Heart right ventricle (tissue), 16 donors: ENCODE results near the gene TPMT. TPM values are rescaled to one million over a fixed set of nuclear protein-coding genes. Genes with fewer than 3 reads are reported as not detected.
"Not testable (repeated sequence)": the region's sequence is repeated elsewhere in the genome, so short reads cannot be mapped to it uniquely, and the experiment has no call there.

ENCODE experiments used
- ATAC-seq, 8 donors: fragments of 200-7000 bp; cut with Tn5 transposase; one replicate each; pipeline ENCODE4 v1.9.1; 2020; ENCODE audit warnings: mild to moderate bottlenecking in 8 of 8, moderate library complexity in 8 of 8, moderate number of reproducible peaks in 1 of 8
- DNase-seq, 2 donors: peaks; one replicate each; pipeline ENCODE4 v3.0.0-alpha.2; 2020
- H3K27ac ChIP-seq, 10 donors: fragments of 200-600 bp; sonication (generic) in 2 of 10; one replicate each; pipeline versions ENCODE4 v1.5.0 to v1.8.0; 2020 to 2022; ENCODE audit warnings: mild to moderate bottlenecking in 3 of 10
- H3K27me3 ChIP-seq, 7 donors: fragments of 200-600 bp; one replicate each; pipeline ENCODE4 v1.8.0; 2021 to 2022; ENCODE audit warnings: mild to moderate bottlenecking in 2 of 7
- H3K36me3 ChIP-seq, 9 donors: fragments of 200-600 bp; sonication (generic) in 1 of 9; one replicate each; pipeline versions ENCODE4 v1.5.0 to v1.8.0; 2020 to 2022; ENCODE audit warnings: mild to moderate bottlenecking in 2 of 9
- H3K4me1 ChIP-seq, 9 donors: fragments of 200-600 bp; sonication (generic) in 1 of 9; one replicate each; pipeline versions ENCODE4 v1.5.0 to v1.8.0; 2020 to 2022; ENCODE audit warnings: mild to moderate bottlenecking in 4 of 9
- H3K4me3 ChIP-seq, 10 donors: fragments of 200-600 bp; sonication (generic) in 2 of 10; one replicate each; pipeline versions ENCODE4 v1.5.0 to v1.8.0; 2020 to 2022; ENCODE audit warnings: mild to moderate bottlenecking in 7 of 10, moderate library complexity in 2 of 10
- H3K9me3 ChIP-seq, 11 donors: fragments of 200-600 bp in 10 of 11; sonication (generic) in 2 of 11; one replicate each; pipeline versions ENCODE4 v1.5.0 to v1.8.0; 2013 to 2022; ENCODE audit warnings: mild to moderate bottlenecking in 2 of 11, control low read depth in 1 of 11, moderate library complexity in 1 of 11
- WGBS, 2 donors: extraction: QIAGEN DNeasy Blood & Tissue Kit; methylation state at CpG; one replicate each; pipeline ENCODE4 v1.1.7; 2013; ENCODE audit warnings: inconsistent platforms in 1 of 2; 5-methylcytosine and 5-hydroxymethylcytosine counted together
- intact Hi-C, 10 donors: fragments of 100-400 bp; cut with DNase I; formaldehyde crosslinking; loops; one replicate each; pipeline versions ENCODE4 v1.11.1 to v1.14.2; 2022
- polyA plus RNA-seq, 2 donors: library from polyadenylated mRNA; stranded (reverse); fragments of 200-250 nt; gene quantifications; one replicate each; pipeline ENCODE4 v1.2.3, GENCODE V29; 2013
- total RNA-seq, 10 donors: library from RNA; stranded (reverse); fragmentation: NEBNext Ultra II Directional in 3 of 10; extraction: Animal tissue kit (Norgen Biotek cat#: 25700) in 3 of 10; gene quantifications; one replicate each; pipeline versions ENCODE4 v1.2.1 to v1.2.4, GENCODE V29; 2021 to 2023
- TF ChIP-seq, protein P1 (sequence below), 9 donors: fragments of 200-600 bp; sonication (generic) in 2 of 9; IDR thresholded peaks; one replicate each; pipeline versions ENCODE4 v1.5.0 to v1.8.0; 2021 to 2022; ENCODE audit warnings: antibody characterized with exemption in 9 of 9, mild to moderate bottlenecking in 5 of 9, moderate library complexity in 1 of 9
- donor health status: Arrhythmogenic right ventricular cardiomyopathy.
- donor health status: ischemic (EF 13 %, LVEDD 7.1; RV severe dilation, severe dysfunction).
- donor health status: healthy with polysubstance abuse.
- donor health status: DM: no; HTN: yes; CAD: no.
- donor health status: DM: no; HTN: no; CAD: no.
- donor health status: ischemic (EF 25% LVEDD 6.9; RV normal size, moderate dysfunction).
- donor health status: ischemic (EF 25% LVEDD 5.7; RV mildly dilated, moderate dysfunction).
- donor health status: healthy.
- donor health status: DM: yes; HTN: yes; CAD: no.
- donor health status: Ischemic cardiomyopathy.
- donor health status: ischemic (EF 35%, LVEDD 5.7; RV mildly dilated, moderate dysfunction).
- donor health status: nonischemic (EF 11% LVEDD 7.7; RV severe dilation, severe dysfunction).
- donor health status: DM: yes; HTN: yes; CAD: no.
- donor health status: PGD.
- donor health status: ischemic (EF 29% LVEDD 5.4; RV normal size, mild dysfunction).
- donor health status: nonischemic (EF 23%, LVEDD 6.1; RV moderate dilation, normal function).

Gene TPMT
- total and polyA plus RNA-seq, 12 donors: 10.2 to 16.0 (median 13.0) TPM

DNA sequence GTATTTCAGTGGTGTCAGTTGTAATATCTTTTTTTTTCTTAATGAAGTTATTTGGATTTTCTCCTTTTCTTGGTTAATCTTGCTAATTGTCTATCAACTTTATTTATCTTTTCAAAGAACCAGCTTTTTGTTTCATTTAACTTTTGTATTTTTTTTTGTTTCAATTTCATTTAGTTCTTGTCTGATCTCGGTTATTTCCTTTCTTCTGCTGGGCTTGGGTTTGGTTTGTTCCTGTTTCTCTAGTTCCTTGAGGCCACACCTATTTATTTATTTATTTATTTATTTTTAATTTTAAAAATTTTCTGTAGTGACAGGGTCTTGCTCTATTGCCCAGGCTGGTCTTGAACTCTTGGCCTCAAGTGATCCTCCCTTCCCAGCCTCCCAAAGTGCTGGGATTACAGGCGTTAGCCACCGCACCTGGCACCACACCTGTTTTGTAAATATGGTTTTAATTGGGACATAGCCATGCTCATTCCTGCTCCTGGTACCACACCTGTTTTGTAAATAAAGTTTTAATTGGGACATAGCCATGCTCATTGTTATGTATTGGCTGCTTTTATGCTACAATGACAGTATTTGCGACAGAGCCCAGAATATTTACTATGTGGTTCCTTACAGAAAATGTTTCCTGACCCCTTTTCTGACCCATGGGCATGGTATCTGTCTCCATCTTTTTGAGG lies 22.5 kb upstream of the TPMT start:
- 90 to 93% methylated on average over 4 of the region's 4 CpGs for WGBS, 2 donors
- intact Hi-C loops: no loop called here
- peak overlapping the region in 1 of 10 donors; percentile 59 for H3K27ac ChIP-seq
- peaks cover 0 to 9% (median 0%) of the 10 kb centered on the region in 11 donors for H3K9me3 ChIP-seq
- DNase-seq: no peak
- peaks cover 0 to 42% (median under 1%) of the 10 kb centered on the region in 9 donors for H3K36me3 ChIP-seq
- H3K4me1 ChIP-seq: peaks cover 0 to 45% (median 0%) of the 10 kb centered on the region in 9 donors
- no peak for ATAC-seq
- TF ChIP-seq, protein P1, sequence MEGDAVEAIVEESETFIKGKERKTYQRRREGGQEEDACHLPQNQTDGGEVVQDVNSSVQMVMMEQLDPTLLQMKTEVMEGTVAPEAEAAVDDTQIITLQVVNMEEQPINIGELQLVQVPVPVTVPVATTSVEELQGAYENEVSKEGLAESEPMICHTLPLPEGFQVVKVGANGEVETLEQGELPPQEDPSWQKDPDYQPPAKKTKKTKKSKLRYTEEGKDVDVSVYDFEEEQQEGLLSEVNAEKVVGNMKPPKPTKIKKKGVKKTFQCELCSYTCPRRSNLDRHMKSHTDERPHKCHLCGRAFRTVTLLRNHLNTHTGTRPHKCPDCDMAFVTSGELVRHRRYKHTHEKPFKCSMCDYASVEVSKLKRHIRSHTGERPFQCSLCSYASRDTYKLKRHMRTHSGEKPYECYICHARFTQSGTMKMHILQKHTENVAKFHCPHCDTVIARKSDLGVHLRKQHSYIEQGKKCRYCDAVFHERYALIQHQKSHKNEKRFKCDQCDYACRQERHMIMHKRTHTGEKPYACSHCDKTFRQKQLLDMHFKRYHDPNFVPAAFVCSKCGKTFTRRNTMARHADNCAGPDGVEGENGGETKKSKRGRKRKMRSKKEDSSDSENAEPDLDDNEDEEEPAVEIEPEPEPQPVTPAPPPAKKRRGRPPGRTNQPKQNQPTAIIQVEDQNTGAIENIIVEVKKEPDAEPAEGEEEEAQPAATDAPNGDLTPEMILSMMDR (IDR thresholded peaks at IDR 0.05): no peak
- H3K4me3 ChIP-seq: no peak overlapping the region
- no peaks in the 10 kb centered on the region for H3K27me3 ChIP-seq

DNA sequence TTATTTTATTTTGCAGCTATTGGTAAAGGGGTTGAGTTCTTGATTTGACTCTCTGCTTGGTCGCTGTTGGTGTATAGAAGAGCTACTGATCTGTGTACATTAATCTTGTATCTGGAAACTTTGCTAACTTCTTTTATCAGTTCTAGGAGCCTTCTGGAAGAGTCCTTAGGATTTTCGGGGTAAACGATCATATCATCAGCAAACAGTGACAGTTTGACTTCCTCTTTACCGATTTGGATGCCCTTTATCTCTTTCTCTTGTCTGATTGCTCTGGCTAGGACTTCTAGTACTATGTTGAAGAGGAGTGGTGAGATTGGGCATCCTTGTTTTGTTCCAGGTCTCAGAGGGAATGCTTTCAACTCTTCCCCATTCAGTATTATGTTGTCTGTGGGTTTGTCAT lies 21.3 kb upstream of the TPMT start:
- Histone ChIP-seq H3K4me1 (peaks cover 0 to 53% (median 0%) of the 10 kb centered on the region in 9 donors), H3K36me3 (peaks cover 0 to 50% (median 8%) of the 10 kb centered on the region in 9 donors)
- 54 to 60% methylated on average over 4 of the region's 4 CpGs for WGBS, 2 donors
- H3K9me3 ChIP-seq, DNase-seq, intact Hi-C loops, H3K4me3 ChIP-seq, H3K27ac ChIP-seq, H3K27me3 ChIP-seq, ATAC-seq: not testable (repeated sequence)

DNA sequence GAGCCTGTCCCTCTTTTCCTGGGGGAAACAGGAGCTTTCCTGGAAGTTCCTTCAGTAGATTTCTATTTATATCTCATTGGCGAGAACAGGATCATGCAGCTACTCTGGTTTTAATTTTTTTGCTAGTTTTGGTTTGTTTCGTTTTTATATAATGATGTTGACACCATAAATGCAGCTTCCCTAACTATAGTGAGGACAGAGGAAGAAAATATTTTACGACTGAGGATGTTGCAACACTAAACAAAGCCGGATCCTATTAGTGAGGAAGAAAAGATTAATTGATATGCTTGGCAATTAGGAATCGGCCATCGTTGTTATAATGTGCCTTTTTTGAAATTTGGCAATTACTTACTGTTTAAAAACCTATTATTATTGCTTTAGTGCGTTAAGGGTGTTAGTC lies 17.0 kb upstream of the TPMT start:
- peaks cover 0 to 84% (median 33%) of the 10 kb centered on the region in 9 donors for H3K36me3 ChIP-seq
- peak overlapping the region in 1 of 10 donors; percentile 37 for H3K27ac ChIP-seq
- DNase-seq: no peak
- intact Hi-C loops: no loop called here
- no peak overlapping the region for H3K4me3 ChIP-seq
- peak in 1 of 8 donors; percentile 18 for ATAC-seq
- TF ChIP-seq, protein P1 (IDR thresholded peaks at IDR 0.05): no peak
- peaks cover 0 to 17% (median 0%) of the 10 kb centered on the region in 9 donors for H3K4me1 ChIP-seq
- H3K27me3 ChIP-seq: no peaks in the 10 kb centered on the region
- 84 to 86% methylated on average over 7 of the region's 7 CpGs for WGBS, 2 donors
- H3K9me3 ChIP-seq: peaks cover 0 to 20% (median 0%) of the 10 kb centered on the region in 11 donors

DNA sequence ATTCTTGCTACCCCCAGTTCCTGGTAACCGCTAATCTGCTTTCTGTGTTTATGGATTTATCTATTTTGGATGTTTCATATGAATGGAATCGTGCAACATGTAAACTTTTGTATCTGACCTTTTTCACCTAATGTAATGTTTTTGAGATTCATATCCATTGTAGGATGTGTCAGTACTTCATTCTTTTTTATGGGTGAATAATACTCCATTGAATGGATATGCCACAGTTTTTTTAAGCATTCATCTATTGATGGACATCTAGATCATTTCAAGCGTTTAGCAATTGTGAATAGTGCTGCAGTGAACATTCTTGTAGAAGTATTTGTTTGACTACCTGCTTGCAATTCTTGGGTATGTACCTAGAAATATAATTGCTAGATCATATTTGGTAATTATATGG lies 13.4 kb upstream of the TPMT start:
- WGBS, 2 donors: 99% methylated on average over 3 of the region's 3 CpGs
- no peak for DNase-seq
- H3K9me3 ChIP-seq: peaks cover 0 to 12% (median 0%) of the 10 kb centered on the region in 11 donors
- H3K27me3 ChIP-seq: no peaks in the 10 kb centered on the region
- peaks cover 0 to 13% (median 0%) of the 10 kb centered on the region in 9 donors for H3K4me1 ChIP-seq
- H3K4me3 ChIP-seq: no peak overlapping the region
- H3K27ac ChIP-seq: no peak overlapping the region
- TF ChIP-seq, protein P1 (IDR thresholded peaks at IDR 0.05): no peak
- H3K36me3 ChIP-seq: peaks cover 0 to 96% (median 56%) of the 10 kb centered on the region in 9 donors
- intact Hi-C loops: no loop called here
- no peak for ATAC-seq
